AG10803 (cell line): ENCODE results near the gene YLPM1.

ENCODE experiments used
- DNase-seq: peaks from one replicate; pipeline ENCODE4 v3.0.0; 2010; ENCODE audit warnings: low read depth
- H3K4me3 ChIP-seq: 2 replicates; pipeline ENCODE4 v1.5.1; 2011; ENCODE audit warnings: mild to moderate bottlenecking, low read length, control low read depth
- TF ChIP-seq, protein P1 (sequence below): conservative IDR thresholded peaks from 2 replicates; pipeline ENCODE4 v1.5.1; 2011; ENCODE audit warnings: mild to moderate bottlenecking, low read length, control low read depth, inconsistent platforms

Gene YLPM1

DNA sequence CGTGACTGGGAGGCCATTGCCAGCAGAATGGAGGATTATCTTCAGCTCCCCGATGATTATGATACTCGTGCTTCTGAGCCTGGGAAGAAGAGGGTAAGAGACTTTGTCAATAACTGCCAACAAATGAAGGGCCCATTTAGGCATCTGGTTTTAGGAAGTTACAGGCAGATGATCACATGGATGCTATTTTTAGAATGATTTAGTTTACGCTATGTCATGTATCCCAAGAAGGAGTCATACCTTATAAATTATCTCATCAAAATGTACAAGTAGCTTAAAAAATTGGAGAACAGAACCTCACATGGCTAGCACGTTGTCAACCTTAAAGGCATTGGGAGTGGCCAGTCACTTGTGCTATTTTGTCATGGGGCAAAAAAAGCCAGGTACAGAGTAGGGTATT, 66.1 kb downstream of the YLPM1 start:
- H3K4me3 ChIP-seq = no peak overlapping the region
- TF ChIP-seq, protein P1, sequence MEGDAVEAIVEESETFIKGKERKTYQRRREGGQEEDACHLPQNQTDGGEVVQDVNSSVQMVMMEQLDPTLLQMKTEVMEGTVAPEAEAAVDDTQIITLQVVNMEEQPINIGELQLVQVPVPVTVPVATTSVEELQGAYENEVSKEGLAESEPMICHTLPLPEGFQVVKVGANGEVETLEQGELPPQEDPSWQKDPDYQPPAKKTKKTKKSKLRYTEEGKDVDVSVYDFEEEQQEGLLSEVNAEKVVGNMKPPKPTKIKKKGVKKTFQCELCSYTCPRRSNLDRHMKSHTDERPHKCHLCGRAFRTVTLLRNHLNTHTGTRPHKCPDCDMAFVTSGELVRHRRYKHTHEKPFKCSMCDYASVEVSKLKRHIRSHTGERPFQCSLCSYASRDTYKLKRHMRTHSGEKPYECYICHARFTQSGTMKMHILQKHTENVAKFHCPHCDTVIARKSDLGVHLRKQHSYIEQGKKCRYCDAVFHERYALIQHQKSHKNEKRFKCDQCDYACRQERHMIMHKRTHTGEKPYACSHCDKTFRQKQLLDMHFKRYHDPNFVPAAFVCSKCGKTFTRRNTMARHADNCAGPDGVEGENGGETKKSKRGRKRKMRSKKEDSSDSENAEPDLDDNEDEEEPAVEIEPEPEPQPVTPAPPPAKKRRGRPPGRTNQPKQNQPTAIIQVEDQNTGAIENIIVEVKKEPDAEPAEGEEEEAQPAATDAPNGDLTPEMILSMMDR = no peak
- DNase-seq = peak; percentile 40

DNA sequence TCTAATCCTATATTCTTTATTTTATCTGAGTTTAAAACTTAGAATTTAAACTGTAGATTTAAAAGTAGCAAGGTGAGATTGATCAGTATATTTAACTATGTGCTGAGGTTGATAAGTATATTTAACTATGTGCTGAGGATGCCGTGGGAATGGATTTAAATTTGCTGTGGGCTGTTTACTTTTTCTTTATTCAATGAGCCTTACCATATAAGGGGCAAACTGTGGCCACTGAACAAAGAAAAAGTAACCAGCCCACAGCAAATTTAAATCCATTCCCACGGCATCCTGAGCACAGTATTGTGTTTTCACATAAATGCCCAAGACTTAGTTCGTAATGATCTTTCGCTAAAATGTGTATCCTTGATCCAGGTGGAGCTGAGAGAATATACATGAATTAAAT, 69.7 kb downstream of the YLPM1 start:
- TF ChIP-seq, protein P1 = no peak

DNA sequence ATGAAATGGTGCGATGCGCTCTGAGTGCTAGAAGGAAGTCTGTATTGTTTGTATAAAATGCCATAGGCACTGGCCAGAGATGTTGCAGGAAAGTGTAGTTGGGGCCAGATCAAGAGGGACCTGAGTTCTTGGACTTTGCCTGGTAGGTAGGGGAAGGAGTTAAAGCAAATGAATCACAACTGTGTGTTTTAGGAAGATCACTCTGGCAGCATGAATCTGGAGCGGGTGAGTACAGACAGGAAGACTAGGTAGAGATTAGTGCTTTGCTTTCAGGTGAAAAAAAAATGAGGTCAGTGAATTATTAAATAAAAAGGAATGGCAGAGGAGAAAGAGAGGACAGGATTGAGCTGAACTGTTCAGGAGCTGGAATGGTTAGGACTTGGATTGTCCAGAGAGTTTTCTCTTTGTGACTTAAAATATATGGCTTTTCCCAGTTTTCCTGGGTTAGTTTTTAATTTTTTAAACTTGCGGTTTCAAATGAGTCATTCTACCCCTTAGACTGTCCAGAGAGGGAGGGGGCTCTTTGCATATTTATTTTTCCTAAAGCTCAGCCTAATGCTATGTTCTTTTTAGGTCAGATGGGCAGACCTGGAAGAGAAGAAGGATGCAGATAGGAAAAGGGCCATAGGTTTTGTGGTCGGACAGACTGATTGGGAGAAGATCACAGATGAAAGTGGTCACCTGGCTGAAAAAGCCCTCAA, 71.7 kb downstream of the YLPM1 start:
- TF ChIP-seq, protein P1 = no peak
- DNase-seq = no peak
- H3K4me3 ChIP-seq = no peak overlapping the region

More for the DNA sequence above, 69.7 kb downstream of the YLPM1 start:
- no peak overlapping the region for H3K4me3 ChIP-seq
- no peak for DNase-seq

DNA sequence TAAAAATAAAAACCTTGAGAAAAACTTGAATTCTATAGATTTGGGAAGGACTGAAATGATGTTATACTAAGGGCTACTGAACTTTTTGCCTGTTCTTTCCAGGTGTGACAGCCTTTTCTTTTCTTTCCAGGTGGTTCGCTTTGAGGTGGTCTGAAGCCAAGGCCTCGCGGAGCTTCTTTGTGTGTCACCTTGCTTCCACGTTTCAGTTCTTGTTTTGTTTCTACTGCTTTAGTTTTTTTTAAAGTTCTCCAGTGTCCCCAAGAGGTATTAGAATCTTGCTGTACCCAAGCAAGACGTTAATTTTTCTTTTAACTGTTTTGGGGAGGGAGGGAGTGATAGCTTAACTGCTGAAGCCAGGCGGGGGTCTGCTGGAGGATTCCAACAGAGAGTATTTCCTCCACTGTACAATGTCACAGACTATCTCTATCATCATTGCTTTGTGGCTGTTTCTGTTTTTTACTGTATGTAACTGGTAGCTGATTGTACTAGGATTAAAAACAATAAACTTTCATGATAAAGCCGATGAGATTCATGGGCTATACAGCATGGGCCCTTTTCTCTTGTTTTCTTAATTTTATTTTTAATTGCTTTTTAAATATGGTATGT, 72.6 kb downstream of the YLPM1 start:
- no peak for DNase-seq
- TF ChIP-seq, protein P1 = no peak
- H3K4me3 ChIP-seq = no peak overlapping the region

DNA sequence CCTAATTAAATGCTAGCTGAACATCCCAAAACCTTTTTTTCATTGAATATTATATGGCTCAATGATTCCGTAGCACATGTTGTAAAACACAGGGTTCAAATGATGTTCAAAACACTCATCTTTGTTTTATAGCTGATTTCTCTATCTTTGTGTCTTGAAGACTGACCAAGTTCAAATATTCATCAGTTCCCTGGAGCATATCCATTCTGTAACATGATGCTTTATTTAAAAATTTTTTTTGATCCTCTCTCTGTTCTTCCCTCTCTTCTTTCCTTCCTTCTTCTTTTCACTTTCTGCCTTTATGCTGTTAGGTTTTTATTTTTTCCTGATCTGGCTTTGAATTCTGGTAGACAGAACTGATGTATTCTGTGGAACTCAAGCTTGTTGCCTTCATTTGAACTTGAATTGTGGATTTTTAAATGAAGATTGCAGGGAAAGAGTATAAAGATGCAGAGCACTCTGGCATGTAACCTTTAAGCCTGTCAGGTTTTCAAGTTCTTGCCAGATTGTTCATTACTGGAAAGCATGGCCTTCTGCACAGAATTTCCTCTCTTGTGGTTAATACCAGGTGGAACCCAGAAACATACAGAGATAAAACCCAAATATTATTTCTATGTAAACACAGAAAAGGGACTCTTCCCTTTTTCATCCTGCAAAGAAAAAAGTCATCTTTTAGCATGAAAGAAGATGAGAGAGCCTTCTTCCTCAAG, 73.3 kb downstream of the YLPM1 start:
- DNase-seq = no peak
- H3K4me3 ChIP-seq = no peak overlapping the region
- TF ChIP-seq, protein P1 = no peak

DNA sequence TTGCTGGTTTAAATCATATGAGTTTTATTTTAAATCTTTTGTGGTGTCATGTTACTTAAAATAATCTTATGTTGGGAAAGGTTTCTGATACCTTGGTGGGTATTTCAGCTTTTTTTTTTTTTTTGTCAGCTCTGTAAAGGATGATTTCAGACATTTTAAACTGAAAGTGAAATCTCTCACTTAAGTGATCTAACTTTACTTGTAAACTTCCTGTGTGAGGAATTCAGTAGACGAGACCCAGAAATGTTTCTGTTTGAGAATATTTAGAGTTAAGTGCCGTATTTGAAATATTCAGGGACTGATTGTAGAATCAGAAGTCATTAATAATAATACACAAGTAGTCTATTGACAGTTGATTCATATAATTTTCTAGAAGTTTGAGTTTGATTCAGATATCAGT, 75.0 kb downstream of the YLPM1 start:
- H3K4me3 ChIP-seq = no peak overlapping the region
- TF ChIP-seq, protein P1 = no peak
- no peak for DNase-seq
